Neural cell (in vitro differentiated cells): Measurements from ENCODE around the gene SERPINA6. TPM values are rescaled to one million over a fixed set of nuclear protein-coding genes. Genes with fewer than 3 reads are reported as not detected.
"Not testable (repeated sequence)": the region's sequence is repeated elsewhere in the genome, so short reads cannot be mapped to it uniquely, and the experiment has no call there.

Experiments used
- H2AFZ ChIP-seq: fragments of 200-600, 300-800 bp; sonication (generic), shearing (Covaris generic); 2 replicates; pipeline ENCODE4 v1.6.0; 2014; ENCODE audit warnings: low read depth, mild to moderate bottlenecking, antibody characterized with exemption, low read length, moderate library complexity
- H3F3A ChIP-seq: fragments of 200-600 bp; shearing (Covaris generic); 2 replicates; pipeline ENCODE4 v1.6.1; 2016; ENCODE audit warnings: mild to moderate bottlenecking, moderate library complexity, mixed read lengths, antibody characterized with exemption, low read length; ENCODE audit not compliant: insufficient read depth, poor library complexity, severe bottlenecking
- H3K27ac ChIP-seq: fragments of 200-600, 300-800 bp; sonication (generic), shearing (Covaris generic); 2 replicates; pipeline ENCODE4 v1.5.1; 2014; ENCODE audit warnings: mild to moderate bottlenecking, low read length, moderate library complexity
- H3K27me3 ChIP-seq: fragments of 300-800, 200-600 bp; sonication (generic), shearing (Covaris generic); 2 replicates; pipeline ENCODE4 v1.6.0; 2014; ENCODE audit warnings: mild to moderate bottlenecking, low read depth, low read length, moderate library complexity; ENCODE audit not compliant: insufficient read depth
- H3K36me3 ChIP-seq: fragments of 300-800, 200-600 bp; sonication (generic), shearing (Covaris generic); 2 replicates; pipeline ENCODE4 v1.5.1; 2014; ENCODE audit warnings: mild to moderate bottlenecking, antibody characterized with exemption, low read length, moderate library complexity; ENCODE audit not compliant: insufficient read depth
- H3K4me2 ChIP-seq: fragments of 300-800, 200-600 bp; sonication (generic), shearing (Covaris generic); 2 replicates; pipeline ENCODE4 v1.6.0; 2014; ENCODE audit warnings: mild to moderate bottlenecking, low read length
- H3K4me3 ChIP-seq: fragments of 300-800, 200-600 bp; sonication (generic), shearing (Covaris generic); 2 replicates; pipeline ENCODE4 v1.5.1; 2014; ENCODE audit warnings: mild to moderate bottlenecking, low read length, moderate library complexity
- H3K79me2 ChIP-seq: fragments of 200-600 bp; shearing (Covaris generic); replicated peaks from 2 replicates; pipeline ENCODE4 v1.6.0; 2014; ENCODE audit warnings: mild to moderate bottlenecking, low read length, moderate library complexity; ENCODE audit not compliant: insufficient read depth
- H3K9ac ChIP-seq: fragments of 300-800, 200-600 bp; sonication (generic), shearing (Covaris generic); 2 replicates; pipeline ENCODE4 v1.6.1; 2016; ENCODE audit warnings: mild to moderate bottlenecking, low read length, mixed read lengths
- H3K9me2 ChIP-seq: fragments of 200-600 bp; shearing (Covaris generic); 2 replicates; pipeline ENCODE4 v1.6.1; 2016; ENCODE audit warnings: mild to moderate bottlenecking, low read length, mixed read lengths; ENCODE audit not compliant: insufficient read depth
- H3K9me3 ChIP-seq: fragments of 200-600, 300-800 bp; sonication (generic), shearing (Covaris generic); 2 replicates; pipeline ENCODE4 v1.6.1; 2016; ENCODE audit warnings: mild to moderate bottlenecking, mixed run types, low read length, moderate library complexity, mixed read lengths
- H4K20me1 ChIP-seq: fragments of 200-600 bp; shearing (Covaris generic); 2 replicates; pipeline ENCODE4 v1.6.1; 2016; ENCODE audit warnings: mild to moderate bottlenecking, mixed run types; ENCODE audit not compliant: insufficient read depth
- EP300 ChIP-seq: fragments of 450-650 bp; conservative IDR thresholded peaks from 2 replicates; pipeline ENCODE4 v1.6.1; 2014; ENCODE audit warnings: antibody characterized with exemption, mild to moderate bottlenecking, moderate library complexity; ENCODE audit not compliant: poor library complexity, severe bottlenecking
- EZH2 ChIP-seq: fragments of 200-600, 300-800 bp; shearing (Covaris generic), sonication (generic); IDR thresholded peaks from 2 replicates; pipeline ENCODE4 v1.6.1; 2014; ENCODE audit warnings: antibody characterized with exemption, low read length, borderline replicate concordance, mild to moderate bottlenecking; ENCODE audit not compliant: insufficient read depth, poor library complexity, severe bottlenecking
- MXI1 ChIP-seq: fragments of 450-650 bp; conservative IDR thresholded peaks from 2 replicates; pipeline ENCODE4 v1.6.1; 2014; ENCODE audit warnings: antibody characterized with exemption, mild to moderate bottlenecking; ENCODE audit not compliant: poor library complexity, severe bottlenecking
- POLR2AphosphoS5 ChIP-seq: IDR thresholded peaks from 2 replicates; pipeline ENCODE4 v1.6.1; 2012
- RAD21 ChIP-seq: fragments of 450-650 bp; conservative IDR thresholded peaks from 2 replicates; pipeline ENCODE4 v1.6.1; 2014; ENCODE audit warnings: antibody characterized with exemption, mild to moderate bottlenecking, moderate library complexity
- REST ChIP-seq: IDR thresholded peaks from 2 replicates; pipeline ENCODE4 v1.6.1; 2012; ENCODE audit warnings: borderline replicate concordance
- SMC3 ChIP-seq: fragments of 450-650 bp; conservative IDR thresholded peaks from 2 replicates; pipeline ENCODE4 v1.6.1; 2014; ENCODE audit warnings: antibody characterized with exemption, mild to moderate bottlenecking, moderate library complexity; ENCODE audit not compliant: poor library complexity
- TAF1 ChIP-seq: IDR thresholded peaks from 2 replicates; pipeline ENCODE4 v1.6.1; 2012; ENCODE audit warnings: low read depth
- polyA plus RNA-seq: library from polyadenylated mRNA; depleted of rRNA; stranded (reverse); fragments of >200 nt; gene quantifications from 2 replicates; pipeline ENCODE4 v1.2.3, GENCODE V29; 2014
- TF ChIP-seq, protein P1 (sequence below): fragments of 450-650 bp; IDR thresholded peaks from 2 replicates; pipeline ENCODE4 v1.5.1; 2014; ENCODE audit warnings: antibody characterized with exemption, mild to moderate bottlenecking, moderate library complexity; ENCODE audit not compliant: poor library complexity, severe bottlenecking

SERPINA6 gene
- polyA plus RNA-seq, 1 donor from 2014 or later: not detected

DNA sequence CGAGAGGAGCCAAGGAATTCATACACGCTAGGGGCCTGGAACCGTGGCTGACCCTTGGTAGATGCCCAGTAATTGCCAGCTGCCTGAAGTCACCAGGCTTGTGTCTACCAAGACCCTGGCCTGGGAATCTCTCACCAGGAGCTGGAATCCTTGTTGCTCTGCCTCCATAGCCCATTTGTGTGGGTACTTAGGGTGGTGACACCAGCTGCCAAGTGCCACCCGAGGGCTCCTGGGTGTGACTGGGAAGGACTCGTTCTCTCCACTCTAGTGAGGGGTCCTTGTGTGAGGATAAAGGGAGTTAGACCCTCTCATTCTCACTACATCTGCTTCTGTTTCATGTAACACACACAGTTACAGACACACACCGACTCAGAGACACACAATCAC, 47.4 kb upstream of the SERPINA6 start:
- H3K9me2 ChIP-seq: no peaks in the 10 kb centered on the region
- H4K20me1 ChIP-seq: no peaks in the 10 kb centered on the region
- no peaks in the 10 kb centered on the region for H3K9me3 ChIP-seq
- no peak overlapping the region for H3K4me2 ChIP-seq
- no peak overlapping the region for H3K4me3 ChIP-seq
- no peak overlapping the region for H2AFZ ChIP-seq
- H3K27ac ChIP-seq: no peak overlapping the region
- H3K27me3 ChIP-seq: no peaks in the 10 kb centered on the region
- H3F3A ChIP-seq: no peaks in the 10 kb centered on the region
- TF ChIP-seq SMC3: no peak
- TF ChIP-seq TAF1: no peak
- no peak for TF ChIP-seq EP300
- no peak for TF ChIP-seq POLR2AphosphoS5
- TF ChIP-seq, protein P1, sequence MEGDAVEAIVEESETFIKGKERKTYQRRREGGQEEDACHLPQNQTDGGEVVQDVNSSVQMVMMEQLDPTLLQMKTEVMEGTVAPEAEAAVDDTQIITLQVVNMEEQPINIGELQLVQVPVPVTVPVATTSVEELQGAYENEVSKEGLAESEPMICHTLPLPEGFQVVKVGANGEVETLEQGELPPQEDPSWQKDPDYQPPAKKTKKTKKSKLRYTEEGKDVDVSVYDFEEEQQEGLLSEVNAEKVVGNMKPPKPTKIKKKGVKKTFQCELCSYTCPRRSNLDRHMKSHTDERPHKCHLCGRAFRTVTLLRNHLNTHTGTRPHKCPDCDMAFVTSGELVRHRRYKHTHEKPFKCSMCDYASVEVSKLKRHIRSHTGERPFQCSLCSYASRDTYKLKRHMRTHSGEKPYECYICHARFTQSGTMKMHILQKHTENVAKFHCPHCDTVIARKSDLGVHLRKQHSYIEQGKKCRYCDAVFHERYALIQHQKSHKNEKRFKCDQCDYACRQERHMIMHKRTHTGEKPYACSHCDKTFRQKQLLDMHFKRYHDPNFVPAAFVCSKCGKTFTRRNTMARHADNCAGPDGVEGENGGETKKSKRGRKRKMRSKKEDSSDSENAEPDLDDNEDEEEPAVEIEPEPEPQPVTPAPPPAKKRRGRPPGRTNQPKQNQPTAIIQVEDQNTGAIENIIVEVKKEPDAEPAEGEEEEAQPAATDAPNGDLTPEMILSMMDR: no peak
- H3K79me2 ChIP-seq: no peaks in the 10 kb centered on the region
- H3K36me3 ChIP-seq: no peaks in the 10 kb centered on the region
- no peak overlapping the region for H3K9ac ChIP-seq

DNA sequence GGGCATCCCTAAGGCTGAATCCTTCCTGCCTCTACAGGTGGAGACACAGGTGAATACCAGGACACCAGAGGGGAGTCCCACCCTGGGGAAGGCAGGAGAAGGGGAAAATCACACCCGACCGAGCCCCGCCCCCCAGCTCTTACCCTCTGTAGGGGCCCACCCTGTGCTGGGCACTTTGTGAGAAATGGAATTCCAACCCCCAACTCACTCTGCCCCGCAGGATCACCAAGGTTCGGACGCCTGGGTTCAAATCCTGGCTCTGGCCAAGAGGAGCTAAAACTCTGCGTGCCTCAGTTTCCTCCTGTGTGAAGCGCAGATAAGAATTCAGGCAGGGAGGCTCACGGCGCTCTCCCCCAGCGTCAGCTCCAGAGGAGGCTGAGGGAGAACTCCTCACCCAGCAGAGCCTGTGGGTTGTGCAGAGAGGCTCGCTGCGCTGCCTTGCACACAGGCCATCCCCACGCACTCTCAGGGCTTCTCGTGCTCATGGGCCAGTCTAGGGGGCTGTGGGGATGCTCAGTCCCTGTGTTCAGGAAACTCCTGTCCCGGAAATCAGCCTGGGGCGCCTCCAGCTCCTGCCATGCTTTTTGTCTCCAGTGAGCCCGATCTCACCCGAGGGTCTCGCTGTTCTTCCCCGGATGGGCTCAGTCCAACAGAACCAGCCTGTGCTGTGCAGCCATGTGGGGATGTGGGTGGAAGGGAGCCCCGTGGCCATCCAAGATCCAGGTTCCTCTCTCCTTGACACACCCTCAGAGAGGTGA, 46.8 kb upstream of the SERPINA6 start:
- H3K79me2 ChIP-seq, H3K9ac ChIP-seq, H3K36me3 ChIP-seq, H3K9me2 ChIP-seq, H3F3A ChIP-seq, H3K27me3 ChIP-seq, H4K20me1 ChIP-seq, H3K27ac ChIP-seq, H3K4me2 ChIP-seq, H3K9me3 ChIP-seq, H3K4me3 ChIP-seq, H2AFZ ChIP-seq: not testable (repeated sequence)

GRCh38 chr14:94368956-94369355, 45.8 kb upstream of the SERPINA6 start:
- no peaks in the 10 kb centered on the region for H3K79me2 ChIP-seq
- H3K9me2 ChIP-seq: no peaks in the 10 kb centered on the region
- no peak overlapping the region for H3K4me3 ChIP-seq
- H3K27me3 ChIP-seq: no peaks in the 10 kb centered on the region
- H2AFZ ChIP-seq: no peak overlapping the region
- H3K27ac ChIP-seq: no peak overlapping the region
- H4K20me1 ChIP-seq: no peaks in the 10 kb centered on the region
- H3K4me2 ChIP-seq: no peak overlapping the region
- no peaks in the 10 kb centered on the region for H3F3A ChIP-seq
- H3K36me3 ChIP-seq: no peaks in the 10 kb centered on the region
- no peak for TF ChIP-seq RAD21
- no peak for TF ChIP-seq TAF1
- no peak for TF ChIP-seq SMC3
- no peak for TF ChIP-seq EP300
- TF ChIP-seq, protein P1: no peak
- no peak for TF ChIP-seq MXI1
- no peak for TF ChIP-seq REST
- no peak for TF ChIP-seq POLR2AphosphoS5
- TF ChIP-seq EZH2: no peak
- H3K9ac ChIP-seq: no peak overlapping the region
- H3K9me3 ChIP-seq: no peaks in the 10 kb centered on the region
